Muscle of leg (tissue), 11 donors: Measurements from ENCODE around the gene FOCAD. TPM values are rescaled to one million over a fixed set of nuclear protein-coding genes. Genes with fewer than 3 reads are reported as not detected.
"Not testable (repeated sequence)": the region's sequence is repeated elsewhere in the genome, so short reads cannot be mapped to it uniquely, and the experiment has no call there.

Source experiments
- DNase-seq: peaks from one replicate; pipeline ENCODE4 v3.0.0; 2013
- H3K27ac ChIP-seq: one replicate; pipeline ENCODE4 v1.5.1; 2013; ENCODE audit warnings: mild to moderate bottlenecking, low read length, control low read depth
- H3K27me3 ChIP-seq: one replicate; pipeline ENCODE4 v1.6.1; 2013; ENCODE audit warnings: low read length; ENCODE audit not compliant: control insufficient read depth, insufficient read depth
- H3K36me3 ChIP-seq: one replicate; pipeline ENCODE4 v1.6.1; 2013; ENCODE audit warnings: low read length; ENCODE audit not compliant: control insufficient read depth, insufficient read depth
- H3K4me1 ChIP-seq: one replicate; pipeline ENCODE4 v1.6.1; 2013; ENCODE audit warnings: low read length; ENCODE audit not compliant: control insufficient read depth, insufficient read depth
- H3K4me3 ChIP-seq: one replicate; pipeline ENCODE4 v1.5.1; 2013; ENCODE audit warnings: low read length, control low read depth
- H3K9me3 ChIP-seq: replicated peaks from 2 replicates; pipeline ENCODE4 v1.6.1; 2013; ENCODE audit warnings: low read depth, low read length; ENCODE audit not compliant: control insufficient read depth
- WGBS: methylation state at CpG from one replicate; pipeline ENCODE4 v1.1.5; 2013; ENCODE audit warnings: missing lambda C conversion rate; ENCODE audit not compliant: insufficient coverage; 5-methylcytosine and 5-hydroxymethylcytosine counted together
- polyA plus RNA-seq, 8 donors: library from polyadenylated mRNA; unstranded; fragments of 120-200 nt; gene quantifications; one replicate each; pipeline versions ENCODE4 v1.2.1 to v1.2.3, GENCODE V29; 2013; ENCODE audit warnings: inconsistent platforms in 1 of 8, low replicate concordance in 1 of 8; ENCODE audit not compliant: insufficient read length in 8 of 8, insufficient read depth in 1 of 8
- total RNA-seq: library from RNA; stranded (reverse); fragments of 120-200 nt; gene quantifications from one replicate; pipeline ENCODE4 v1.2.4, GENCODE V29; 2013

The FOCAD gene
- total and polyA plus RNA-seq, 9 donors, result 13.3 to 25.6 (median 17.1) TPM

- Histone ChIP-seq H3K27me3 (no peaks in the 10 kb centered on the region), H3K4me3 (no peak overlapping the region), H3K4me1 (no peaks in the 10 kb centered on the region), H3K9me3 (no peaks in the 10 kb centered on the region), H3K36me3 (no peaks in the 10 kb centered on the region), H3K27ac (no peak overlapping the region)
- no CpG with 5 or more reads among the region's 4 CpGs for WGBS
- no peak for DNase-seq
These were observed 33.2 kb upstream of the FOCAD start for GRCh38 chr9:20650750-20651299.

- Histone ChIP-seq H3K9me3 (no peaks in the 10 kb centered on the region), H3K36me3 (no peaks in the 10 kb centered on the region), H3K27ac (no peak overlapping the region), H3K4me3 (no peak overlapping the region), H3K4me1 (no peaks in the 10 kb centered on the region), H3K27me3 (no peaks in the 10 kb centered on the region)
- DNase-seq, result no peak
- 80% methylated on average over 1 of the region's 4 CpGs for WGBS
These were observed 32.1 kb upstream of the FOCAD start for GRCh38 chr9:20651939-20652338.

- H3K4me3 ChIP-seq, result peak overlapping the region; percentile 22
- not testable (repeated sequence) for H3K9me3 ChIP-seq, DNase-seq, H3K36me3 ChIP-seq, H3K4me1 ChIP-seq, H3K27ac ChIP-seq, H3K27me3 ChIP-seq
- 34% methylated on average over 8 of the region's 27 CpGs for WGBS
These were observed 25.8 kb upstream of the FOCAD start for GRCh38 chr9:20658246-20658667.

- Histone ChIP-seq H3K4me3 (peak overlapping the region; percentile 22), H3K27ac (no peak overlapping the region), H3K36me3 (no peaks in the 10 kb centered on the region), H3K4me1 (peaks cover 4% of the 10 kb centered on the region), H3K9me3 (no peaks in the 10 kb centered on the region), H3K27me3 (no peaks in the 10 kb centered on the region)
- WGBS, result 94% methylated on average over 5 of the region's 13 CpGs
- DNase-seq, result peak; percentile 3
These were observed 25.2 kb upstream of the FOCAD start for GRCh38 chr9:20658677-20659473.

- DNase-seq, result no peak
- H3K4me3 ChIP-seq, result no peak overlapping the region
- 69% methylated on average over 2 of the region's 2 CpGs for WGBS
These were observed 24.5 kb upstream of the FOCAD start for GRCh38 chr9:20659474-20659967.

GRCh38 chr9:20662156-20662555 is 21.9 kb upstream of the FOCAD start:
- DNase-seq, result peak; percentile 2
- H3K9me3 ChIP-seq, result no peaks in the 10 kb centered on the region
- H3K4me1 ChIP-seq, result peaks cover 4% of the 10 kb centered on the region
- no peaks in the 10 kb centered on the region for H3K27me3 ChIP-seq
- no peak overlapping the region for H3K4me3 ChIP-seq
- H3K36me3 ChIP-seq, result no peaks in the 10 kb centered on the region
- WGBS, result 37% methylated on average over 3 of the region's 3 CpGs
- no peak overlapping the region for H3K27ac ChIP-seq

More at GRCh38 chr9:20659474-20659967, 24.5 kb upstream of the FOCAD start:
- Histone ChIP-seq H3K27me3 (no peaks in the 10 kb centered on the region), H3K4me1 (peaks cover 4% of the 10 kb centered on the region), H3K36me3 (no peaks in the 10 kb centered on the region), H3K9me3 (no peaks in the 10 kb centered on the region), H3K27ac (no peak overlapping the region)

- Histone ChIP-seq H3K27me3 (no peaks in the 10 kb centered on the region), H3K27ac (no peak overlapping the region), H3K4me1 (peaks cover 4% of the 10 kb centered on the region), H3K36me3 (no peaks in the 10 kb centered on the region), H3K4me3 (no peak overlapping the region), H3K9me3 (no peaks in the 10 kb centered on the region)
- 100% methylated on average over 2 of the region's 2 CpGs for WGBS
- no peak for DNase-seq
These were observed 20.9 kb upstream of the FOCAD start for GRCh38 chr9:20663133-20663532.

GRCh38 chr9:20664501-20664900 is 19.6 kb upstream of the FOCAD start:
- Histone ChIP-seq H3K4me1 (peaks cover 4% of the 10 kb centered on the region), H3K36me3 (no peaks in the 10 kb centered on the region), H3K27ac (no peak overlapping the region), H3K27me3 (no peaks in the 10 kb centered on the region), H3K4me3 (no peak overlapping the region), H3K9me3 (no peaks in the 10 kb centered on the region)
- no CpG with 5 or more reads among the region's 3 CpGs for WGBS
- DNase-seq, result no peak

GRCh38 chr9:20670395-20670794 is 13.7 kb upstream of the FOCAD start:
- H3K27ac ChIP-seq, result no peak overlapping the region
- no peaks in the 10 kb centered on the region for H3K9me3 ChIP-seq
- H3K4me3 ChIP-seq, result no peak overlapping the region
- WGBS, result no CpG with 5 or more reads among the region's 6 CpGs
- no peaks in the 10 kb centered on the region for H3K27me3 ChIP-seq
- H3K36me3 ChIP-seq, result no peaks in the 10 kb centered on the region
- no peaks in the 10 kb centered on the region for H3K4me1 ChIP-seq
- no peak for DNase-seq

- Histone ChIP-seq H3K27me3 (no peaks in the 10 kb centered on the region), H3K4me3 (no peak overlapping the region), H3K27ac (no peak overlapping the region), H3K36me3 (no peaks in the 10 kb centered on the region), H3K4me1 (no peaks in the 10 kb centered on the region), H3K9me3 (no peaks in the 10 kb centered on the region)
- no CpG with 5 or more reads among the region's 4 CpGs for WGBS
- DNase-seq, result no peak
These were observed 12.4 kb upstream of the FOCAD start for GRCh38 chr9:20671635-20672034.
